Kidney epithelial cell (primary cell): Measurements from ENCODE around the gene MUC5B. TPM values are rescaled to one million over a fixed set of nuclear protein-coding genes. Genes with fewer than 3 reads are reported as not detected.
"Not testable (repeated sequence)": the region's sequence is repeated elsewhere in the genome, so short reads cannot be mapped to it uniquely, and the experiment has no call there.

Experiments
- DNase-seq: peaks from one replicate; pipeline ENCODE4 v3.0.0-alpha.2; 2010; ENCODE audit warnings: low read depth
- H3K27me3 ChIP-seq: 2 replicates; pipeline ENCODE4 v1.6.0; 2011; ENCODE audit warnings: low read length; ENCODE audit not compliant: control insufficient read depth, insufficient read depth
- H3K36me3 ChIP-seq: 2 replicates; pipeline ENCODE4 v1.5.1; 2011; ENCODE audit warnings: low read length; ENCODE audit not compliant: control insufficient read depth, insufficient read depth
- H3K4me3 ChIP-seq: 2 replicates; pipeline ENCODE4 v1.5.1; 2011; ENCODE audit warnings: low read depth, mild to moderate bottlenecking, control low read depth, low read length
- total RNA-seq: library from RNA; depleted of rRNA; stranded (reverse); fragments of >200 nt; gene quantifications from 2 replicates; pipeline ENCODE4 v1.2.3, GENCODE V29; 2015
- TF ChIP-seq, protein P1 (sequence below): IDR thresholded peaks from 2 replicates; pipeline ENCODE4 v1.5.1; 2011; ENCODE audit warnings: mild to moderate bottlenecking, moderate library complexity, low read length, control low read depth, inconsistent platforms; ENCODE audit not compliant: insufficient read depth, poor library complexity, severe bottlenecking

The MUC5B gene
- total RNA-seq, 1 donor from 2014 or later, result not detected

DNA sequence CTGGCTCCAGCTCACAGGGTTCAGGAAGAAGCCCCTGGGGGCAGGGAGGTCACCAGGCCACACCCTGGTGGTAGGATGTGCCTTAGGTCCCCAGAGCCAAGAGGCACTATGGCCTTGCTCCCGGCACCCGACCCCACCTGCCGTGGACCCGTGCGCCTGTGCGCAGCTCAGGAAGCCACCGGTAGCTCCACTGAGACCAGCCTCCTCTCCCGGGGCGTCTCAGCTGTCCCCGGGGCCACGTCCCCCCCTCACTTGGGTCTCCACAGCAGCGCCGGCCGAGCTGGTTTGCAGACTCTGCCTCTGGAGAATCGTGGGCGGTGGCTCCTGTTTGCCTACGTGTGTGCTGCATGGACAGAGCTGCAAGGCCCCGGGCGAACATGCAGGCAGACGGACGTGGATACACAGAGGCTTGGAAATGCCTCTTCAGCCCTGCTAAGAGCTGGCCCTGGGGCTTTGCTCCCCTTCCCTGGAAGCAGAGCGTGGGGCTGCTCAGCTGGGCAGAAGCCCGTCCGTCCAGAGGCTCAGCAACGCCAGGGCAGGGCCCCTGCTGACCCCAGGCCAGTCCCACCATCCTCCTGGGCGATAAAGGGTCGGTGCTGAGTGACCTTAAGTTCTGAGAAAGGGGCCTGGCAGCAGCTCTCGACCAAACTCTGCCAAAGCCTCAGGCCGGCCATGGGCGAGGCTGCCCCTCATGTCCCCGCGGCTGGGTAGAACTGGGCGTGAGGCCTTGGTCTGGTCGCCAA lies 15.3 kb upstream of the MUC5B start:
- no peak overlapping the region for H3K4me3 ChIP-seq
- no peaks in the 10 kb centered on the region for H3K36me3 ChIP-seq
- H3K27me3 ChIP-seq, result peaks cover 18% of the 10 kb centered on the region
- TF ChIP-seq, protein P1, sequence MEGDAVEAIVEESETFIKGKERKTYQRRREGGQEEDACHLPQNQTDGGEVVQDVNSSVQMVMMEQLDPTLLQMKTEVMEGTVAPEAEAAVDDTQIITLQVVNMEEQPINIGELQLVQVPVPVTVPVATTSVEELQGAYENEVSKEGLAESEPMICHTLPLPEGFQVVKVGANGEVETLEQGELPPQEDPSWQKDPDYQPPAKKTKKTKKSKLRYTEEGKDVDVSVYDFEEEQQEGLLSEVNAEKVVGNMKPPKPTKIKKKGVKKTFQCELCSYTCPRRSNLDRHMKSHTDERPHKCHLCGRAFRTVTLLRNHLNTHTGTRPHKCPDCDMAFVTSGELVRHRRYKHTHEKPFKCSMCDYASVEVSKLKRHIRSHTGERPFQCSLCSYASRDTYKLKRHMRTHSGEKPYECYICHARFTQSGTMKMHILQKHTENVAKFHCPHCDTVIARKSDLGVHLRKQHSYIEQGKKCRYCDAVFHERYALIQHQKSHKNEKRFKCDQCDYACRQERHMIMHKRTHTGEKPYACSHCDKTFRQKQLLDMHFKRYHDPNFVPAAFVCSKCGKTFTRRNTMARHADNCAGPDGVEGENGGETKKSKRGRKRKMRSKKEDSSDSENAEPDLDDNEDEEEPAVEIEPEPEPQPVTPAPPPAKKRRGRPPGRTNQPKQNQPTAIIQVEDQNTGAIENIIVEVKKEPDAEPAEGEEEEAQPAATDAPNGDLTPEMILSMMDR, result no peak
- DNase-seq, result no peak

DNA sequence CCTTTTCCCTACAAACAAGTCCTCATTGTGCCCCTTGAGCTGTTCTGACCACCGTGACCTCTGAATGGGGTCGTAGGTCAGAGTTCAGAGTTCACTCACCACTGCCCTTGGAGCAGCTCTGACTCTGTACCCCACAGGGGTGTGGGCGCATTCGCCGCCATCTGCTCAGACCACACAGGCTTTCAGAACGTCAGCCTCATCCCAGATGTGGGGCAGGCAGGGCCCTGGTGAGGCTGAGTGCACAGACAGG lies 14.8 kb upstream of the MUC5B start:
- Histone ChIP-seq H3K36me3 (no peaks in the 10 kb centered on the region), H3K4me3 (no peak overlapping the region), H3K27me3 (peaks cover 13% of the 10 kb centered on the region)
- no peak for DNase-seq
- TF ChIP-seq, protein P1, result no peak

DNA sequence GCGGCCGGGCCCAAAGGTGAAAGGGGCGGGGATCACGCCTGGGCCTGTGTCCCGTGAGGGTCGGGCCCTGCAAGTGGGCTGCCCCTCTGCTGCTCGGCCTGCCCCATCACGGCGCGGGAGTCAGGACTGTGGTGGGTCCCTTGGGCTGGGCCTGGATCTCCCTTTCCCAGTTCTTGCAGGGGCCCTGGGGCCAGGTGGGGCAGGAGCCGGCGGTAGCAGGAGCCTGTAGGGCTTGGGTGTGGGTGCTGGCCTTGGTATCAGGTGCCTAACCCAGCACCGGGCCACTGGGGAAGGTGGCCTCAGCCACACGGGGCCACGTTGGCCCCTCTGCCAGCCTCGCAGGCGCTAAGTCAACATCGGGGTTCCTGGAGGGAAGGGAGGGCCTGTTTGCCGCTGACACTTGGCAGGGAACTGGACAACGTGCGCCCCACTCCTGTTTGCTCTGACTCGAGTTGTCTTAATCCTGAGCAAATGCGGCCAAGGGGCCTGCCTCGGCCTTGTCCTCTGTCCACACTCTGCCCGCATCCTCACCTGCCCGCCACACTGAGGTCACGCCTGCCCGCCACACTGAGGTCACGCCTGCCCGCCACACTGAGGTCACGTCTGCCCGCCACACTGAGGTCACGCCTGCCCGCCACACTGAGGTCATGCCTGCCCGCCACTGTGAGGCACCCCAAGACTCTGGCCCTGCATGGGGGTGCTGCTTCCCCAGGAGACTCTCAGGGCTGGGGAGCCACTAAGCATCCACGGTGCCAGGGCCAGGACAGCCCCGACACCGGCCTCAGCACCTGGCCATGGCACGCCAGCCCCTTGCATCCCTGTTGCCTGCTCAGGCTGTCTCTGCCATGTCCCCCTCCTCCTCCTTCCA lies 14.2 kb upstream of the MUC5B start:
- DNase-seq, result no peak
- Histone ChIP-seq H3K36me3 (no peaks in the 10 kb centered on the region), H3K27me3 (peaks cover 7% of the 10 kb centered on the region), H3K4me3 (no peak overlapping the region)
- TF ChIP-seq, protein P1, result no peak

DNA sequence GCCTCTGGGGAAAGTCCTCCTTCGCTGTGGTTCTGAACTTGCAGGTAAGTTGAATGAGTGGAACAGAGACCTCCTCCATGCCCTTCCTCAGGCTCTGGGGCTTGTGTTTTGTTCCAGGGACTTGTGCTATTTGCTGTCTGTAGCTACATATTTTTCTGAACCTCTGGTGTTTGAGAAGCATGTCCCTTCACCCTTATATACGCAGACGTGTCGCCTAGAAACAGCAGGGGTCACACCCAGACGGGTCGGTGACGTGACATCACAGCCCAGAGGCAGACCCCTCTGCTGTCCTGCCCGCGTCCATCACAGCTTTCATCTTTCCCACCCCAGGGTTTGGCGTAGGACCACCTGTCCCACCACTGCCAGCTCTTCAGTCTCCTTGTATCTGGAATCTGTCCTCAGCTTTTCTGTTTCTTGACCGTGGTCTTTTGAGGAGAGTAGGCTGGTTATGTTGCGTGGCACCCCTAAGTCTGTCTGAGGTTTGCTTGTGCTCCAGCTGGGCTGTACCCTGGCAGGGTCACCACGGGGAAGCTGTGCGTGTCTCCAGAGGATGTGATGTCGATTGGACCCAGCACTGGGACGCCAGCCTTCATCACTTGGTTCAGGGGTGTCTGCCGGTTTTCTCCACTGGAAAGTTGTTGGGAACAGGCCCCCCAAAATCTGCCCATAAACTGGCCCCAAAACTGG lies 13.4 kb upstream of the MUC5B start:
- Histone ChIP-seq H3K27me3 (peaks cover under 1% of the 10 kb centered on the region), H3K4me3 (no peak overlapping the region), H3K36me3 (no peaks in the 10 kb centered on the region)
- no peak for DNase-seq
- TF ChIP-seq, protein P1, result no peak

DNA sequence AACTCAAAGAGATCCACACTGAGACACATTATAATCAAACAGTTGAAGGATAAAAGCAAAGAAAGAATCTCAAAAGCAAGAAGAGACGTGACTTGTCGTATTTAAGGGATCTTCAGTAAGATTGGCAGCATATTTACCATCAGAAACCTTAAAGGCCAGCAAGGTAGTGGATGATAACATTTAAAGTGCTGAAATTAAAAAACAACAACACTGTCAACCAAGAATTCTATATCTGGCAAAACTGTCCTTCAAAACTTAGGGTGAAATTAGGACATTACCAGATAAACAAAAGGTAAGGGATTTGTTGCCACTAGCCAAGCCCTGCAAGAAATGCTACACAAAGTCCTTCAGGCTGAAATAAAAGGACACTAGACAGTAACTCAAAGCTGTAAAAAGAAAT lies 11.0 kb upstream of the MUC5B start:
- Histone ChIP-seq H3K36me3 (no peaks in the 10 kb centered on the region), H3K4me3 (no peak overlapping the region), H3K27me3 (no peaks in the 10 kb centered on the region)
- TF ChIP-seq, protein P1, result no peak
- no peak for DNase-seq

DNA sequence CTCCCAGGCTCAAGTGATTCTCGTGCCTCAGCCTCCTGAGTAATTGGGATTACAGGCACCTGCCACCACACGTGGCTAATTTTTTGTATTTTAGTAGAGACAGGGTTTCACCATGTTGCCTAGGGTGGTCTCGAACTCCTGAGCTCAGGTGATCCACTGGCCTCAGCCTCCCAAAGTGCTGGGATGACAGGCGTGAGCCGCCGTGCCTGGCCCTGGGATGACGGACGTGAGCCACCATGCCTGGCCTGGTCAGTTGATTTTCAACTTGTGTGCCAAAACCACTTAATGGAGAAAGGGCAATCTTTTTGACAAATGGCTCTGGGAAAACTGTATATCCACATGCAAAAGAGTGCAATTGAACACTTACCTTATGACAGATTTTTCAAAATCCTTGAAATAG lies 7.0 kb upstream of the MUC5B start:
- H3K4me3 ChIP-seq, H3K27me3 ChIP-seq, DNase-seq, H3K36me3 ChIP-seq: not testable (repeated sequence)
